Ectodermal cell (in vitro differentiated cells): Measurements from ENCODE around the gene TVP23C.

Experiments
- H3K27ac ChIP-seq: 2 replicates; pipeline ENCODE4 v1.7.0; 2013; ENCODE audit warnings: mild to moderate bottlenecking, low read depth, low read length; ENCODE audit not compliant: insufficient read depth, poor library complexity, severe bottlenecking
- H3K27me3 ChIP-seq: 2 replicates; pipeline ENCODE4 v1.7.0; 2013; ENCODE audit warnings: mild to moderate bottlenecking, low read length; ENCODE audit not compliant: insufficient read depth, control insufficient read depth, poor library complexity, severe bottlenecking
- H3K36me3 ChIP-seq: one replicate; pipeline ENCODE4 v1.7.0; 2013; ENCODE audit warnings: low read length; ENCODE audit not compliant: control insufficient read depth, insufficient read depth
- H3K4me1 ChIP-seq: one replicate; pipeline ENCODE4 v1.7.0; 2013; ENCODE audit warnings: low read length; ENCODE audit not compliant: control insufficient read depth, insufficient read depth
- H3K4me3 ChIP-seq: 2 replicates; pipeline ENCODE4 v1.7.0; 2013; ENCODE audit warnings: low read depth, low read length, control low read depth; ENCODE audit not compliant: insufficient read depth
- H3K9me3 ChIP-seq: 2 replicates; pipeline ENCODE4 v1.7.0; 2013; ENCODE audit warnings: mild to moderate bottlenecking, low read length, moderate library complexity; ENCODE audit not compliant: control insufficient read depth
- WGBS, 2 experiments: methylation state at CpG; one replicate each; pipeline ENCODE4 v1.1.7; 2013; ENCODE audit warnings: missing lambda C conversion rate in 2 of 2; 5-methylcytosine and 5-hydroxymethylcytosine counted together

Gene TVP23C

DNA sequence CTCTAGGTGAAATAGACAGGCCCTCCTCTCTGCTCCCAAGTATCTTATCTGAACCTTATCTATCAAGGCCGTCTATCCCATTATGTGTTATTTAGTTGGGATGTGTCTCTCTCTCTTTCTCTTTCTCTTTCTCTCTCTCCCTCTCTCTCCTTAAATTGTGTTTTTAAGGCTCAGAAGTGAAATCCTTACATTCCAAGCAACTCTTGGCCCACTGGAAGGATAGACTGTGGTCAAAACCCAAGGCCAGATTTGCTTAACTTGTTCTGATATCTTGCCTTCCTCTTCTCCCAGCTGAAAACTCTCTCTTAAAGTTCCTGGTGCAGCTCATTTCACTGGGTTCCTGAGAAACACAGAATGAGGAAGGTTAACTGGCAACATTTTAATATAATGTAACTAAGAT is 110.5 kb downstream of the TVP23C start:
- 100% methylated on average over 1 of the region's 1 CpG; no CpG with 5 or more reads in 1 of the 2 experiments for WGBS, 2 experiments
- H3K4me3 ChIP-seq = no peak overlapping the region
- H3K9me3 ChIP-seq = no peaks in the 10 kb centered on the region
- H3K27me3 ChIP-seq = no peaks in the 10 kb centered on the region
- H3K36me3 ChIP-seq = no peaks in the 10 kb centered on the region
- no peaks in the 10 kb centered on the region for H3K4me1 ChIP-seq
- no peak overlapping the region for H3K27ac ChIP-seq
